ENCODE measurements around the gene HP1BP3.
A peak's percentile ranks its signal among the peaks of the same experiment; 100 is the strongest.

HP1BP3 gene

GRCh38 chr1:20770314-20771087, 16.6 kb downstream of the HP1BP3 start:
- DNase-seq (ENCODE audit: low read depth) = no peak

GRCh38 chr1:20767271-20767670, 19.8 kb downstream of the HP1BP3 start:
- no peak for DNase-seq (ENCODE audit: low read depth)

GRCh38 chr1:20763417-20763816, 23.7 kb downstream of the HP1BP3 start:
- DNase-seq (ENCODE audit: low read depth) = no peak

- no peak for DNase-seq (ENCODE audit: low read depth)
Observed at GRCh38 chr1:20760322-20760721, 26.8 kb downstream of the HP1BP3 start.

- DNase-seq (ENCODE audit: low read depth) = peak; percentile 47
Observed at GRCh38 chr1:20753589-20753988, 33.5 kb downstream of the HP1BP3 start.

GRCh38 chr1:20751462-20751990, 35.6 kb downstream of the HP1BP3 start:
- peak; percentile 19 for DNase-seq (ENCODE audit: low read depth)

GRCh38 chr1:20742671-20743070, 44.4 kb downstream of the HP1BP3 start:
- no peak for DNase-seq (ENCODE audit: low read depth)

DNA sequence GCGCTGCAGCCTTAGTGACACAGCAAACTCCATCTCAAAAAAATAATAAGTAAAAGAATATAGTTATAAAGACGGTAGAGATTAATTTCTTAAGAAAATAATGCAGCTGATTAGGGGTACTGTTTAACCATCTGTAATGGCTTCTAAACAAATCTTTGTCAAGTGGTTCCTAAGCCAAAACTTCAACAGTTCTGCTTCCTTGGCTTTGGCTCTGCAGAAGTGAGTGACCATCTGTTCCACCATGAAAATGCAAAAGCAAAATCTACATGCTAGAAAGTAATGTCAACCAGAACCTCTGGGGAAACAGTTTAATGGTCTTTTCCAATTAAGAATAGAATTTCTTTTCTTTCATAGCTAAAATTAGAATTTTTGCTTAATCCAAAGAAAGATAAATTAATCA, 46.3 kb downstream of the HP1BP3 start:
- no peak for DNase-seq (ENCODE audit: low read depth)

- peak; percentile 71 for DNase-seq (ENCODE audit: low read depth)
Observed at GRCh38 chr1:20739225-20739624, 47.9 kb downstream of the HP1BP3 start.

DNA sequence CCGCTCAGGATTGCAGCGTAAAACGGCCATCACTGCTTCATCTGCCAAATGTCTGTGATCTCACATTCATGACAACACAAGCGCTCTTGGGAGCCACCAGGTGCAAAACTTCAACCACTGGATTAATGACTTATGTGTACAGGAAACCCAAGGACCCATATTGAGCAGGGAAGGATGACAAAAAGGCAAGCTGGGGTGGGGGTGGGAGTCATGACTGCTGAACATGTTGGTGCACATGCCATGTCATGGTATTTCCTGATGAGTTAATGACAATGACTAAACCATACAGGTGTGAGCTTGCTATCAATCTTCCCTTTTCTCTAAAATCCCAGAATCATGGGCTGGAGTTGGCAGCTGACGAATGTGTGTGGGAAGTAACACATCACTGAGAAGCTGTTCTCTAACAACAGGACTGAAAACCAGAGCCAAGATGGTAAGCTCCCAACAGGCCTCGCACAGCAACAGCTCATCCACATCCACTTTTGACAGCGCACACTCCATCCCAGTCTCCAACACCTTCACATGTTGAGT, 51.5 kb downstream of the HP1BP3 start:
- no peak for DNase-seq (ENCODE audit: low read depth)

DNA sequence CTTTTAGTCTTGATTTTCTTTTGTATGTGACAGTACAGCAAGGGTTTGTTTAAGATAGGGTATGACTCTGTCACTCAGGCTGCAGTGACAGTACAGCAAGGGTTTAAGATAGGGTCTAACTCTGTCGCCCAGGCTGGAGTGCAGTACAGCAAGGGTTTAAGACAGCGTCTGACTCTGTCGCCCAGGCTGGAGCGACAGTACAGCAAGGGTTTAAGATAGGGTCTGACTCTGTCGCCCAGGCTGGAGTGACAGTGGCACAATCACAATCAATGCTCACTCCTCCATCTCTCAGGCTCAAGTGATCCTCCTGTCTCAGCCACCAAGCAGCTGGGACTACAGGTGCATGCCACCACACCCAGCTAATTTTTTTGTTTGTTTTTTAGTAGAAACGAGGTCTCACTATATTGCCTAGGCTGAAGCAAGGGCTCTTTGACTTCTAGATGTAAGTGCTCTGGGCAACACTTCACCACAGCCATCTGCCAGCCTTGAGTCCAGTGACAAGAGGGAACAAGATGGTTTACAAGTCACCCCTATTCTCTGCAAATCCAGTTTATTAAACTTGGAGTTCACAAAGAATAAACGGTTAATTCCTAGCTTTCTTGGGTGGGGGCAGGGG, 53.6 kb downstream of the HP1BP3 start:
- no peak for DNase-seq (ENCODE audit: low read depth)

DNA sequence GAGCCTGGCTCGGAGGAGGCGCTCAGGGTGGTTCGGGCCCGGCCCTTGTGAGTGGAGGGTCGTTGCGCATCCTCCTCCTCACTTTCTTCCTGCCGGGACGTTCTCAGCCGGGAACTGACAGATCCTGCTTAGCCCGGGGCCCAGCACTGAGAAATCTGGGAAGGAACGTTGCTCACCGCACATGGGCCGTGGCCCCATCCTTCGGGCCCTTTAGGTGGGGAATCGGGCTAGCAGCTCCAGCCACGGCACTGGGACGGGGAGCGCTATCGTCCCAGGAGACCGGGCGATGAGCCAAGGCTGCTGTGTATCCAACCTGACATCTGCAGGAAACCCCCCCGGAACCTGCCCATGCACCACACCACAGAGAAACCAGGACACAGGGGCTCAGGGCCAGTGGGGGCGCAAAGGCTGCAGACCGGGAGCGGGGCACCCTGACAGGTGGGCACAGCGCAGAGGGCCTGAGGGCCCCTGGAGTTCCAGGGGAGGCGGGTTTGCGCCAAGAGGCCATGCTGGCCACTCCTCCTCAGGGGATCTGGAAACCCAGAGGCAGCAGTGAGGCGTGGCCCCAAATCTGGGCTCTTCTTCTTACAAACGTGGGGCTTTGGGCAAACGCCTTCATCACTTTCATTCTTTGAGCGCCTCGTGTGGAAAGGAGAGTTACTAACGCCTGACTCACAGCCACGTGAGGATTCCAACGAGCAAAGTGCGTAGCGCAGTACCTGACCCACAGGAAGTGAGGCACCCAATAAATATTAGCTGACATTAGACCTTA, 54.3 kb downstream of the HP1BP3 start, which contains the start of gene SH2D5:
Gene SH2D5, minus strand, starts transcription at position 116 of the 772 bp plus-strand sequence. CDS start 4,659 bp downstream, outside the sequence.
- peak; percentile 96 for DNase-seq (ENCODE audit: low read depth)

DNA sequence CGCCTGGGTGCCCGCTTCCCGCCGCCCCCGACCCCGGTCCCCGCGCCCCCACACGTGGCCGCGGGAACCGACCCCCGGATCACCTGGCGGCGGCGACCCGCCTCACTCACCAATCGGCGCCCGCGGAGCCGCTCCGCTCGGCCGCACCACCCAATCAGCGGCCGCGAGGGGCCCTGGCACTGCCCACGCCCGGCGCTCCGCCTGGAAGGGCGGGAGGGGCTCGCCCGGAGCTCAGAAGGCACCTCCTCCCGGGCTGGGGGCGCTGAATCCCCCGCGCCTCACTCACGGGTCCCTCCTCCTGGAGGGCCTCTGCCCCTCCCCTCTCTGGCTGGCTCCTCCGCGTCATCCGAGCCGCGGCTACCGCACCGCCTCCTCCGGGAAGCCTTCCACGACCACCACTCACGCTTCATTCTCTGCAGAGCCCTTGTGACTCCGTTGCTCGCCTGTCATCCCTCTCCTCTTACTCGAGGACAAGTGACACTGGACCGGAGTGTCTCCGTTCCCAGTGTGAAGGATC, 55.0 kb downstream of the HP1BP3 start:
- DNase-seq (ENCODE audit: low read depth) = peak; percentile 45

DNA sequence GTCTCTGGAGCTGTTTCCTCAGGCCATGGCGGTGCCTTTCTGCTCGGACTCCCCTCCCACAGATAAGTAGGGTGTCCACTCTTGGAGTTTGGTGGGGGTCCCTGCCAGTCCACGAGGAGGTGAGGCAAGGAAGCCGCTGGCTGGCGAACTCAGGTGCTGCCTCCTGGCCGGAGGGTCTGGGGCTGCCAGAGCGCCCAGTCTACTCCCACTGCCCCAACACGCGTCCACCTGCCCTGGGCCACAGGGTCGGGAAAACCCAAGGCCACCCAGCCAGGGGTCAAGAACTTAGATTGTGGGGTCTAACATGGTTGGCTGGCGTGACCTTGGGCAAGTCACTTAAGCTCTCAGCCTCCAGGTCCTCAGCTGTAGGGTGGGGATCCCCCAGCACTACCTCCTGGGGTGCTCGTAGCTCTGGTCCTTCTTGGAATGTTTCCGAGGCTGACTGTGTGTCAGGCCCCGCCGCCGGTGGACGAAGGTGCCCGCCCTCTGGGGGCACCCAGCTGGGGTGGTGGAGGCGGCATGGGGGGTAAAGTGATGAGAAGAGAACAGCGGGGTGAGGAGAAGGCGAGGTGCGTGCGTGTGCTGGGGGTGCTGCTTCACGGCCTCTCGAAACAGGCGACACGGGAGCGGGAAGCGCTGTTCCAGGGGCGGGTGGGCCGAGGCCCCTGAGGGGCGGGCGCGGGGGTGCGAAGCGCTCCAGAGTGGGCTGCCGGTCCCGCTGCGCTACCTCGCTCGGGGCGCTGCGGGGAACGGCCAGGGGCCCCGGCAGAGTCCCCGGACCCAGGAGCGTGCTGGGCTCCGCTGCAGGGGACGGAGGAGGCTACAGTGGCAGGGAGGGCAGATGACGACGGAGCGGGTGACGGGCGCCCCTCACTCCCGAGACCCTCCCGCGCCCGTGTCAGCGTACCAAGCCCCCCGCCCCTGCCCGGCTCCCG, 55.8 kb downstream of the HP1BP3 start:
- DNase-seq (ENCODE audit: low read depth) = no peak

- no peak for DNase-seq (ENCODE audit: low read depth)
Observed at GRCh38 chr1:20730690-20731056, 56.4 kb downstream of the HP1BP3 start.

- DNase-seq (ENCODE audit: low read depth) = no peak
Observed at GRCh38 chr1:20729990-20730689, 57.0 kb downstream of the HP1BP3 start.

DNA sequence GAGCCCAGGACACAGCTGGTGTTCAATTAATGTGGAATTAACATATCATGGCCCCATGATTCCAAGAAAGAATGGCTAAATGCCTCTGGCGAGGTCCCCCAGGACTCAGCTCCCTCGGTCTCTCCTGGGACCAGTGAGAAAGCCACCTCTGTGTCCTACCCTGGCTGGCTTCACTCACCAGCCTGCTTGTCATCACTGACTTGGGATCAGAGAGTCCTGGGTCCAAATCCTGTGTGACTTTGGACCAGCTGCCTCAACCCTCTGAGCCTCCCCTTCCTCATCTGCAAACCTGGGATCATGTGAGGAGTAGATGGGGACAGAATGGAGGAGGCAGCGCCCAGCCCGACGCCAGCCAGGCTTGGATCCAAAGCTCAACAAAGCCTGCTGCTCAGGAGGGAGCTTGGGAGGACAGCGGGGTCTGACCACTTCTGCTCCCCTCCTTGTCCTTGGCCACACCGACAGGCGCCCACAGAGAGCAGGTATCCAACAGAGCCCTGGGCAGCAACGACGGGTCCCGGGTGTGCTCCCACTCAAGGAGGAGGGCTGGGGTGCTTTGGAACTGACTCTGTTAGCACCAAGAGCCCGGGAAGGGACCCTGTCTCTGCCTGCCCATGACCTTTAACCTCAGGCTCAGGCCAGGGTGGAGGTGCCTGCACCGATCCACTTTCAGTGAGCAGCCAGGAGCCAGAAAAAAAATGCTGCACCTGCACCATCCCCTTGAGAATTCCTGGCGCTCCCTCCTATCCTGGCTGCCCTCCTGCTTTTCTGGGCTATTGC, 57.8 kb downstream of the HP1BP3 start:
- DNase-seq (ENCODE audit: low read depth) = no peak

DNA sequence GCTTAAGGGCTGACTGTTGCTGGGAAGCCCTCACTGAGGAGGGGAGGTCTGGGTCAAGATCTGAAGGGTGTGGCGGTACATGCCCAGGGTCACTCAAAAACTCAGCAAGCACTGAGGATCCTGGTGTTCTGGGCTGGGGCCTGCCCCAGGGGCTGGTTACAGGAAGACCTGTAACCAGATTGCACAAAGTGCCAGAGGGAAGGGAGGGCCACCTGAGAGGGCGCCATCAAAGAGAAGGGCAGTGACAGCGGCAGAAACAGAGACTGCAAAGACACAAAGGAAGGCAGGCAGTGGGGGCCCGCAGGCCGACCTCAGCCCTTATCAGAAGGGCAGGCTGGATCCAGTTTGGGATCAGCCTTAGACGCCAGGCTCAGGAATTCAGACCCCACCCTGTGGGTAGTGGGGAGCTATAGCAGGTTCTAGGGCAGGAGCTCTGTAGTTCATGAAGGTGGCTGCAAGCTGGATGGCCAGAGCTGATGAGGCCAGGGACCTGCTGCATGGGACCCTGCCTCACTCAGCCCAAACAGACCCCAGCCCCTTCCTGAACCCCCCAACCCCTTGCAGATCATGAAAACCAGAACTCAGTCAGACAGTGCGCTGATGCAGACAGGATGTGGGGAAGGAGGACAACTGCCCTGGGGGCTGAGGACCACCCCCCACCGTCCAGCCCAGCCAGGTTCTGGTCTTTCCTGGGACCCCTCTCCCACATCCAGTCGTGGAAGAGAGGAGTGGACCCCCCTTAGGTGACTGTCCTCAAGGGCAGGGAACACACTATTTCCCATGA, 58.5 kb downstream of the HP1BP3 start:
- no peak for DNase-seq (ENCODE audit: low read depth)

Measured in amniotic epithelial cell (primary cell).